ENCODE results near the gene CDHR2.
A peak's percentile ranks its signal among the peaks of the same experiment; 100 is the strongest.

The CDHR2 gene

GRCh38 chr5:176564002-176564401, 14.9 kb downstream of the CDHR2 start:
- no peaks in the 10 kb centered on the region for H3K9me3 ChIP-seq (replicated peaks in 1 of 2; ENCODE audit: control insufficient read depth in 2 of 2, insufficient read depth in 1 of 2, low read depth in 1 of 2, low read length in 2 of 2)
- no peak overlapping the region for H2BK5ac ChIP-seq (ENCODE audit: low read length)
- H2BK12ac ChIP-seq (ENCODE audit: low read length) = no peak overlapping the region
- no peak overlapping the region for H4K91ac ChIP-seq (ENCODE audit: low read depth, low read length, poor library complexity)
- peaks cover 0 to 6% (median 0%) of the 10 kb centered on the region in 3 experiments for H3K27me3 ChIP-seq (ENCODE audit: control insufficient read depth in 3 of 3, insufficient read depth in 3 of 3, low read depth in 1 of 3, low read length in 3 of 3)
- H3K18ac ChIP-seq (ENCODE audit: low read length) = no peak overlapping the region
- H3K36me3 ChIP-seq (replicated peaks in 1 of 2; ENCODE audit: control insufficient read depth in 2 of 2, insufficient read depth in 2 of 2, low read length in 2 of 2) = no peaks in the 10 kb centered on the region
- H2AFZ ChIP-seq (ENCODE audit: low read length) = no peak overlapping the region
- no peak overlapping the region for H4K8ac ChIP-seq (ENCODE audit: low read depth, low read length)
- H3K14ac ChIP-seq (ENCODE audit: low read length) = no peak overlapping the region
- H3K79me1 ChIP-seq (ENCODE audit: low read depth, low read length) = no peaks in the 10 kb centered on the region
- H3K4me2 ChIP-seq (ENCODE audit: insufficient read depth, low read length, poor library complexity, severe bottlenecking) = no peak overlapping the region
- no peaks in the 10 kb centered on the region for H3K4me1 ChIP-seq (ENCODE audit: control insufficient read depth in 2 of 2, insufficient read depth in 1 of 2, low read depth in 1 of 2, low read length in 2 of 2)
- no peak overlapping the region for H2BK120ac ChIP-seq (ENCODE audit: low read depth, low read length)
- H2AK5ac ChIP-seq (ENCODE audit: low read depth, low read length) = no peak overlapping the region
- H3K4me3 ChIP-seq (ENCODE audit: low read length in 2 of 2) = no peak overlapping the region
- no peak overlapping the region for H3K4ac ChIP-seq (ENCODE audit: low read length)
- H3K9ac ChIP-seq (ENCODE audit: low read depth, low read length, poor library complexity) = no peak overlapping the region
- H3K27ac ChIP-seq (replicated peaks; ENCODE audit: low read length) = no peak overlapping the region
- no peak for DNase-seq (ENCODE audit: low spot score)
- H2BK15ac ChIP-seq (ENCODE audit: low read length) = no peak overlapping the region
- no CpG with 5 or more reads among the region's 10 CpGs for WGBS, 2 donors (ENCODE audit: extremely low coverage in 2 of 2, insufficient read length in 2 of 2, insufficient replicate concordance in 1 of 2)
- no peak overlapping the region for H3K23ac ChIP-seq (ENCODE audit: low read depth, low read length, poor library complexity)

DNA sequence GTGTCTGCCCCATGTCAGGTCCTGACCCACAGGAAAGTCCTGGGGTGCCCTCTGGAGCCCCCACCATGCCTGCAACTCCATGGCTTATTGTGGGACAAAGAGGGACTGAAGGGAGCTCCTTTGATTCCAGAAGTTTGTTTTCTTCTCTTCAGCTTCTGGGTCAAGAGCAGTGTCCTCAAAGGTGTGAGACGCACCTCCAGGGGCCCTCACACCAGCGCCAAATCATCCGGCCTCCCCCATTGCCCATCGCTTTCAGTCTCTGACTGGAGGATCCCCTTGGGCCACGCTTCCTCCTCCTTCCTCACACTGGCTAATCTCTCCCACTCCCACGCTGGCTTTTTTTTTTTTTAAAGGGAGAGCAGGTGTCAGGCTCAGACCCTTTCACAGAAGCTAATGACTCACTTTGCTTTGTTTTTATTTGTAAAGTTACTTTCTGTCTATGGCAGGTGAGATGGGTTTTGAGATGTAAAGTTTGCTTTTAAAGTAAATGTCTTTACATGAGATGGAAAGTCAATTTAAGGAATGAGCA, 16.7 kb downstream of the CDHR2 start:
- H3K27ac ChIP-seq (replicated peaks; ENCODE audit: low read length) = no peak overlapping the region

GRCh38 chr5:176568657-176569056, 19.5 kb downstream of the CDHR2 start:
- H3K36me3 ChIP-seq (replicated peaks in 1 of 2; ENCODE audit: control insufficient read depth in 2 of 2, insufficient read depth in 2 of 2, low read length in 2 of 2) = no peaks in the 10 kb centered on the region
- H3K4me2 ChIP-seq (ENCODE audit: insufficient read depth, low read length, poor library complexity, severe bottlenecking) = no peak overlapping the region
- H3K27me3 ChIP-seq (ENCODE audit: control insufficient read depth in 3 of 3, insufficient read depth in 3 of 3, low read depth in 1 of 3, low read length in 3 of 3) = peaks cover 0 to 2% (median 0%) of the 10 kb centered on the region in 3 experiments
- no peaks in the 10 kb centered on the region for H3K4me1 ChIP-seq (ENCODE audit: control insufficient read depth in 2 of 2, insufficient read depth in 1 of 2, low read depth in 1 of 2, low read length in 2 of 2)
- H4K8ac ChIP-seq (ENCODE audit: low read depth, low read length) = no peak overlapping the region
- H3K9me3 ChIP-seq (replicated peaks in 1 of 2; ENCODE audit: control insufficient read depth in 2 of 2, insufficient read depth in 1 of 2, low read depth in 1 of 2, low read length in 2 of 2) = no peaks in the 10 kb centered on the region
- no peak overlapping the region for H3K4me3 ChIP-seq (ENCODE audit: low read length in 2 of 2)
- no peak overlapping the region for H2BK15ac ChIP-seq (ENCODE audit: low read length)
- H3K18ac ChIP-seq (ENCODE audit: low read length) = no peak overlapping the region
- DNase-seq (ENCODE audit: low spot score) = no peak
- no peak overlapping the region for H2BK120ac ChIP-seq (ENCODE audit: low read depth, low read length)
- no peak overlapping the region for H3K9ac ChIP-seq (ENCODE audit: low read depth, low read length, poor library complexity)
- no peak overlapping the region for H2AFZ ChIP-seq (ENCODE audit: low read length)
- peak overlapping the region; percentile 88 for H2AK5ac ChIP-seq (ENCODE audit: low read depth, low read length)
- no peak overlapping the region for H2BK12ac ChIP-seq (ENCODE audit: low read length)
- H4K91ac ChIP-seq (ENCODE audit: low read depth, low read length, poor library complexity) = no peak overlapping the region
- H3K14ac ChIP-seq (ENCODE audit: low read length) = no peak overlapping the region
- H3K4ac ChIP-seq (ENCODE audit: low read length) = no peak overlapping the region
- H2BK5ac ChIP-seq (ENCODE audit: low read length) = peak overlapping the region; percentile 84
- no peaks in the 10 kb centered on the region for H3K79me1 ChIP-seq (ENCODE audit: low read depth, low read length)
- H3K27ac ChIP-seq (replicated peaks; ENCODE audit: low read length) = no peak overlapping the region
- WGBS, 2 donors (ENCODE audit: extremely low coverage in 2 of 2, insufficient read length in 2 of 2, insufficient replicate concordance in 1 of 2) = no CpG with 5 or more reads among the region's 18 CpGs
- peak overlapping the region; percentile 55 for H3K23ac ChIP-seq (ENCODE audit: low read depth, low read length, poor library complexity)

More for the DNA sequence above, 16.7 kb downstream of the CDHR2 start:
- H2BK12ac ChIP-seq (ENCODE audit: low read length) = no peak overlapping the region
- H3K4ac ChIP-seq (ENCODE audit: low read length) = no peak overlapping the region
- H3K36me3 ChIP-seq (replicated peaks in 1 of 2; ENCODE audit: control insufficient read depth in 2 of 2, insufficient read depth in 2 of 2, low read length in 2 of 2) = no peaks in the 10 kb centered on the region
- WGBS, 2 donors (ENCODE audit: extremely low coverage in 2 of 2, insufficient read length in 2 of 2, insufficient replicate concordance in 1 of 2) = no CpG with 5 or more reads among the region's 6 CpGs
- no peaks in the 10 kb centered on the region for H3K79me1 ChIP-seq (ENCODE audit: low read depth, low read length)
- no peaks in the 10 kb centered on the region for H3K9me3 ChIP-seq (replicated peaks in 1 of 2; ENCODE audit: control insufficient read depth in 2 of 2, insufficient read depth in 1 of 2, low read depth in 1 of 2, low read length in 2 of 2)
- H3K4me1 ChIP-seq (ENCODE audit: control insufficient read depth in 2 of 2, insufficient read depth in 1 of 2, low read depth in 1 of 2, low read length in 2 of 2) = no peaks in the 10 kb centered on the region
- H2AFZ ChIP-seq (ENCODE audit: low read length) = no peak overlapping the region
- peaks cover 0 to 4% (median 0%) of the 10 kb centered on the region in 3 experiments for H3K27me3 ChIP-seq (ENCODE audit: control insufficient read depth in 3 of 3, insufficient read depth in 3 of 3, low read depth in 1 of 3, low read length in 3 of 3)
- H2BK5ac ChIP-seq (ENCODE audit: low read length) = peak overlapping the region; percentile 82
- DNase-seq (ENCODE audit: low spot score) = no peak
- no peak overlapping the region for H3K4me3 ChIP-seq (ENCODE audit: low read length in 2 of 2)
- H3K23ac ChIP-seq (ENCODE audit: low read depth, low read length, poor library complexity) = no peak overlapping the region
- no peak overlapping the region for H3K9ac ChIP-seq (ENCODE audit: low read depth, low read length, poor library complexity)
- H2BK15ac ChIP-seq (ENCODE audit: low read length) = peak overlapping the region; percentile 55
- H4K8ac ChIP-seq (ENCODE audit: low read depth, low read length) = no peak overlapping the region
- no peak overlapping the region for H2BK120ac ChIP-seq (ENCODE audit: low read depth, low read length)
- H3K18ac ChIP-seq (ENCODE audit: low read length) = peak overlapping the region; percentile 44
- no peak overlapping the region for H3K4me2 ChIP-seq (ENCODE audit: insufficient read depth, low read length, poor library complexity, severe bottlenecking)
- no peak overlapping the region for H3K14ac ChIP-seq (ENCODE audit: low read length)
- no peak overlapping the region for H4K91ac ChIP-seq (ENCODE audit: low read depth, low read length, poor library complexity)
- peak overlapping the region; percentile 91 for H2AK5ac ChIP-seq (ENCODE audit: low read depth, low read length)

DNA sequence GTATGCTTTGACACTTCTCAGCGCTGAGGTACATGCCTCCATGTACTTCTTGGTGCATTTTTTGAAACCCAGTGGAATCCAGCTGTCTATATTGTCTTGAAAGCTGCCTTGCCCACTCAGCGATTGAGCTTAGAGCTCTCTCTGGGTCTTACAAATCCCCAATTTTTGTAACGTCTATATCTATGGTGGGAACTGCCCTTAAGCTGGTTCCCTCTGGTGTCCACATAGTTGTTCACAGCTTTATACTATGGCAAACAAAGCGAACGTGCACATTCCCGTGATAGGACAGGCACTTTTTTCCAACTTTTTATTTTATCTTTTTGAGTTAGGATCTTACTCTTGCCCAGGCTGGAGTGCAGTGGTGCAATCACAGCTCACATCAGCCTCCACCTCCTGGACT, 20.9 kb downstream of the CDHR2 start:
- H3K23ac ChIP-seq (ENCODE audit: low read depth, low read length, poor library complexity) = no peak overlapping the region
- H3K9ac ChIP-seq (ENCODE audit: low read depth, low read length, poor library complexity) = no peak overlapping the region
- H3K4me1 ChIP-seq (ENCODE audit: control insufficient read depth in 2 of 2, insufficient read depth in 1 of 2, low read depth in 1 of 2, low read length in 2 of 2) = no peaks in the 10 kb centered on the region
- H2AFZ ChIP-seq (ENCODE audit: low read length) = no peak overlapping the region
- no peaks in the 10 kb centered on the region for H3K36me3 ChIP-seq (replicated peaks in 1 of 2; ENCODE audit: control insufficient read depth in 2 of 2, insufficient read depth in 2 of 2, low read length in 2 of 2)
- no peak overlapping the region for H2AK5ac ChIP-seq (ENCODE audit: low read depth, low read length)
- no peak for DNase-seq (ENCODE audit: low spot score)
- H4K8ac ChIP-seq (ENCODE audit: low read depth, low read length) = no peak overlapping the region
- no peak overlapping the region for H3K14ac ChIP-seq (ENCODE audit: low read length)
- H3K4ac ChIP-seq (ENCODE audit: low read length) = no peak overlapping the region
- H2BK12ac ChIP-seq (ENCODE audit: low read length) = no peak overlapping the region
- no peak overlapping the region for H2BK120ac ChIP-seq (ENCODE audit: low read depth, low read length)
- H3K4me2 ChIP-seq (ENCODE audit: insufficient read depth, low read length, poor library complexity, severe bottlenecking) = no peak overlapping the region
- peaks cover 0 to 2% (median 0%) of the 10 kb centered on the region in 3 experiments for H3K27me3 ChIP-seq (ENCODE audit: control insufficient read depth in 3 of 3, insufficient read depth in 3 of 3, low read depth in 1 of 3, low read length in 3 of 3)
- H2BK5ac ChIP-seq (ENCODE audit: low read length) = no peak overlapping the region
- H3K9me3 ChIP-seq (replicated peaks in 1 of 2; ENCODE audit: control insufficient read depth in 2 of 2, insufficient read depth in 1 of 2, low read depth in 1 of 2, low read length in 2 of 2) = no peaks in the 10 kb centered on the region
- H3K79me1 ChIP-seq (ENCODE audit: low read depth, low read length) = no peaks in the 10 kb centered on the region
- H3K4me3 ChIP-seq (ENCODE audit: low read length in 2 of 2) = no peak overlapping the region
- no peak overlapping the region for H4K91ac ChIP-seq (ENCODE audit: low read depth, low read length, poor library complexity)
- H3K27ac ChIP-seq (replicated peaks; ENCODE audit: low read length) = no peak overlapping the region
- H2BK15ac ChIP-seq (ENCODE audit: low read length) = no peak overlapping the region
- WGBS, 2 donors (ENCODE audit: extremely low coverage in 2 of 2, insufficient read length in 2 of 2, insufficient replicate concordance in 1 of 2) = no CpG with 5 or more reads among the region's 6 CpGs
- no peak overlapping the region for H3K18ac ChIP-seq (ENCODE audit: low read length)

Measured in neuronal stem cell (in vitro differentiated cells).